GM21825 (cell line): Measurements from ENCODE around the gene SPG7.
"Not testable (repeated sequence)": the region's sequence is repeated elsewhere in the genome, so short reads cannot be mapped to it uniquely, and the experiment has no call there.

Experiments
- ATAC-seq: cut with Tn5 transposase; IDR thresholded peaks from one replicate; pipeline ENCODE4 v1.9.1; 2021; ENCODE audit warnings: mild to moderate bottlenecking, moderate library complexity; ENCODE audit not compliant: unreplicated experiment

The SPG7 gene

GRCh38 chr16:89575247-89576152 is 67.3 kb downstream of the SPG7 start, which contains the start of gene CPNE7:
CPNE7 (plus strand) TSS chr16:89575758; CDS start chr16:89575898, 140 bp downstream.
- ATAC-seq, result no peak

- no peak for ATAC-seq
Measured at GRCh38 chr16:89576153-89577054, 68.2 kb downstream of the SPG7 start.

- ATAC-seq, result no peak
Measured at GRCh38 chr16:89577055-89577759, 69.0 kb downstream of the SPG7 start.

GRCh38 chr16:89579351-89579750 is 71.1 kb downstream of the SPG7 start:
- no peak for ATAC-seq

GRCh38 chr16:89581045-89581695 is 73.0 kb downstream of the SPG7 start:
- no peak for ATAC-seq

- no peak for ATAC-seq
Measured at GRCh38 chr16:89581861-89582563, 73.8 kb downstream of the SPG7 start.

- no peak for ATAC-seq
Measured at GRCh38 chr16:89582614-89583196, 74.5 kb downstream of the SPG7 start.

GRCh38 chr16:89583197-89583894 is 75.1 kb downstream of the SPG7 start:
- no peak for ATAC-seq

- no peak for ATAC-seq
Measured at GRCh38 chr16:89583895-89584644, 75.9 kb downstream of the SPG7 start.

- ATAC-seq, result no peak
Measured at GRCh38 chr16:89584768-89585549, 76.8 kb downstream of the SPG7 start.

GRCh38 chr16:89586218-89586617 is 78.0 kb downstream of the SPG7 start:
- no peak for ATAC-seq

- no peak for ATAC-seq
Measured at GRCh38 chr16:89586853-89587252, 78.7 kb downstream of the SPG7 start.

GRCh38 chr16:89587676-89588075 is 79.5 kb downstream of the SPG7 start:
- not testable (repeated sequence) for ATAC-seq

GRCh38 chr16:89588413-89589109 is 80.4 kb downstream of the SPG7 start:
- ATAC-seq, result no peak

GRCh38 chr16:89589241-89589926 is 81.2 kb downstream of the SPG7 start:
- no peak for ATAC-seq

- ATAC-seq, result no peak
Measured at GRCh38 chr16:89593841-89594240, 85.6 kb downstream of the SPG7 start.
